Vagina (tissue), 2 donors: ENCODE data around the gene LIMD2. TPM values are rescaled to one million over a fixed set of nuclear protein-coding genes. Genes with fewer than 3 reads are reported as not detected.
A peak's percentile ranks its signal among the peaks of the same experiment; 100 is the strongest.

Experiments used
- DNase-seq, 2 donors: peaks; one replicate each; pipeline ENCODE4 v3.0.0-alpha.2; 2017; ENCODE audit errors: extremely low spot score in 2 of 2
- H3K27ac ChIP-seq: fragments of 200-600 bp; sonication (generic); one replicate; pipeline ENCODE4 v1.5.1; 2019
- H3K27me3 ChIP-seq: fragments of 200-600 bp; sonication (generic); one replicate; pipeline ENCODE4 v1.5.1; 2019
- H3K36me3 ChIP-seq, 2 donors: fragments of 200-600 bp; sonication (generic); one replicate each; pipeline ENCODE4 v1.5.1; 2017 to 2019
- H3K4me1 ChIP-seq: fragments of 200-600 bp; sonication (generic); one replicate; pipeline ENCODE4 v1.5.1; 2019
- H3K4me3 ChIP-seq, 2 donors: fragments of 200-600 bp; sonication (generic); 1 replicate in 1 of 2; 2 replicates in 1 of 2; pipeline ENCODE4 v1.5.1; 2016 to 2019
- H3K9me3 ChIP-seq: fragments of 200-600 bp; sonication (generic); one replicate; pipeline ENCODE4 v1.5.1; 2019
- CTCF ChIP-seq, 3 experiments: fragments of 450-650 bp in 2 of 3; fragments of 200-600 bp in 1 of 3; sonication (generic) in 1 of 3; IDR thresholded peaks; one replicate each; pipeline ENCODE4 v1.5.1; 2017 to 2019; ENCODE audit warnings: antibody characterized with exemption in 3 of 3, mild to moderate bottlenecking in 2 of 3, moderate library complexity in 2 of 3
- POLR2A ChIP-seq, 2 donors: fragments of 450-650 bp; IDR thresholded peaks; one replicate each; pipeline ENCODE4 v1.6.1; 2017; ENCODE audit warnings: antibody characterized with exemption in 2 of 2, mild to moderate bottlenecking in 2 of 2, moderate library complexity in 2 of 2
- POLR2AphosphoS5 ChIP-seq, 2 donors: sonication (generic); formaldehyde crosslinking; IDR thresholded peaks; one replicate each; pipeline ENCODE4 v1.9.0; 2017; ENCODE audit warnings: antibody characterized with exemption in 2 of 2, mild to moderate bottlenecking in 2 of 2, low read depth in 1 of 2; ENCODE audit not compliant: insufficient read depth in 1 of 2
- intact Hi-C: fragments of 100-400 bp; cut with DNase I; formaldehyde crosslinking; loops from one replicate; pipeline ENCODE4 v1.15.1; 2023
- total RNA-seq: library from RNA; depleted of rRNA; stranded (reverse); fragments of >200 nt; gene quantifications from one replicate; pipeline ENCODE4 v1.2.3, GENCODE V29; 2016

LIMD2 gene
- 22.6 TPM for total RNA-seq

- Histone ChIP-seq H3K27ac (peak within 1 kb of the TSS; percentile 81), H3K27me3 (no peaks in the 10 kb centered on the region), H3K4me1 (peaks cover 38% of the 10 kb centered on the region), H3K9me3 (no peaks in the 10 kb centered on the region), H3K36me3 (peaks cover 0 to 10% of the 10 kb centered on the region in 2 donors), H3K4me3 (peak within 1 kb of the TSS; percentile 60 to 81)
- no peak for TF ChIP-seq POLR2AphosphoS5 (IDR thresholded peaks at IDR 0.05; ENCODE audit: insufficient read depth in 1 of 2, low read depth in 1 of 2)
- no peak for TF ChIP-seq POLR2A (IDR thresholded peaks at IDR 0.05)
- TF ChIP-seq CTCF (IDR thresholded peaks at IDR 0.05): no peak
- intact Hi-C loops: no loop called here
- DNase-seq: no peak
Observed at GRCh38 chr17:63699638-63700527, at the start of gene LIMD2. Gene LIMD2 (minus strand): TSS chr17:63700125. CDS start chr17:63699298, 827 bp downstream.

- peak within 1 kb of the TSS; percentile 84 to 85 for H3K4me3 ChIP-seq
- H3K27ac ChIP-seq: peak within 1 kb of the TSS; percentile 96
- intact Hi-C loops: no loop called here
- peaks cover 11% of the 10 kb centered on the region for H3K4me1 ChIP-seq
- H3K27me3 ChIP-seq: no peaks in the 10 kb centered on the region
- TF ChIP-seq POLR2AphosphoS5 (IDR thresholded peaks at IDR 0.05; ENCODE audit: insufficient read depth in 1 of 2, low read depth in 1 of 2) (peak; percentile 93 to 96), CTCF (IDR thresholded peaks at IDR 0.05) (no peak), POLR2A (IDR thresholded peaks at IDR 0.05) (peak in 1 of 2 donors; percentile 75)
- no peaks in the 10 kb centered on the region for H3K9me3 ChIP-seq
- no peaks in the 10 kb centered on the region for H3K36me3 ChIP-seq
- peak; percentile 98 to 99 for DNase-seq
Observed at GRCh38 chr17:63741408-63742173, 41.7 kb upstream of the LIMD2 start, which contains the start of gene STRADA. Gene STRADA (minus strand): TSS chr17:63741799. CDS start chr17:63728369, 13,430 bp downstream.

GRCh38 chr17:63741143-63741407, 41.1 kb upstream of the LIMD2 start:
- peaks cover 11% of the 10 kb centered on the region for H3K4me1 ChIP-seq
- intact Hi-C loops: no loop called here
- H3K27me3 ChIP-seq: no peaks in the 10 kb centered on the region
- H3K4me3 ChIP-seq: peak overlapping the region; percentile 84 to 85
- H3K27ac ChIP-seq: peak overlapping the region; percentile 96
- H3K36me3 ChIP-seq: no peaks in the 10 kb centered on the region
- no peaks in the 10 kb centered on the region for H3K9me3 ChIP-seq
- DNase-seq: no peak
- TF ChIP-seq POLR2A (IDR thresholded peaks at IDR 0.05) (no peak), POLR2AphosphoS5 (IDR thresholded peaks at IDR 0.05; ENCODE audit: insufficient read depth in 1 of 2, low read depth in 1 of 2) (no peak), CTCF (IDR thresholded peaks at IDR 0.05) (no peak)

- Histone ChIP-seq H3K27me3 (no peaks in the 10 kb centered on the region), H3K36me3 (no peaks in the 10 kb centered on the region), H3K4me1 (peaks cover 11% of the 10 kb centered on the region), H3K4me3 (peak overlapping the region; percentile 84 to 85), H3K27ac (peak overlapping the region; percentile 96), H3K9me3 (no peaks in the 10 kb centered on the region)
- TF ChIP-seq POLR2AphosphoS5 (IDR thresholded peaks at IDR 0.05; ENCODE audit: insufficient read depth in 1 of 2, low read depth in 1 of 2): no peak
- TF ChIP-seq CTCF (IDR thresholded peaks at IDR 0.05): no peak
- TF ChIP-seq POLR2A (IDR thresholded peaks at IDR 0.05): no peak
- intact Hi-C loops: no loop called here
- DNase-seq: no peak
Observed at GRCh38 chr17:63740464-63741142, 40.7 kb upstream of the LIMD2 start.
